NB4 (cell line): ENCODE data around the gene MGLL.

Experiments
- CTCF ChIP-seq: IDR thresholded peaks from one replicate; pipeline ENCODE4 v1.5.1; 2012; ENCODE audit warnings: low read depth, low read length
- MYC ChIP-seq: IDR thresholded peaks from 2 replicates; pipeline ENCODE4 v1.6.1; 2011; ENCODE audit warnings: low read depth, low read length

- TF ChIP-seq CTCF (no peak), MYC (no peak)
These were observed 110.4 kb downstream of the MGLL start for GRCh38 chr3:127711896-127712295.
